Tongue (tissue), 2 donors: ENCODE results near the gene ACTG1. TPM values are rescaled to one million over a fixed set of nuclear protein-coding genes. Genes with fewer than 3 reads are reported as not detected.

Source experiments
- DNase-seq: peaks from one replicate; pipeline ENCODE4 v3.0.0-alpha.2; 2015
- total RNA-seq: library from RNA; depleted of rRNA; stranded (reverse); fragments of >200 nt; gene quantifications from one replicate; pipeline ENCODE4 v1.2.3, GENCODE V29; 2014

ACTG1 gene
- total RNA-seq, 1 donor from 2014 or later, result 1,628 TPM

- no peak for DNase-seq
These were observed 19.2 kb downstream of the ACTG1 start for GRCh38 chr17:81493198-81494038.

DNA sequence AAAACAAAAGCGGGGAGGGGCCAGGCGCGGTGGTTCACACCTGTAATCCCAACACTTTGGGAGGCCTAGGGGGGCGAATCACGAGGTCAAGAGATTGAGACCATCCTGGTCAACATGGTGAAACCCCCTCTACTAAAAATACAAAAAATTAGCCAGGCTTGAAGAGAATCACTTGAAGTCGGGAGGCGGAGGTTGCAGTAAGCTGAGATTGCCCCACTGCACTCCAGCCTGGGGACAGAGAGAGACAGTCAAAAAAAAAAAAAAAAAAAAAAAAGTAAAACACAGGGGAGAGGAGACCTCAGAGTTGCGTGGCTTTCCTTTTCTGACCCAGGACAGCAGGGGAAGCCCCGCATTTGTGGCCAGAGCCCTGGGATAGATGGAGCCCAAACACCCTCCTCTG is 19.9 kb downstream of the ACTG1 start:
- DNase-seq, result no peak

DNA sequence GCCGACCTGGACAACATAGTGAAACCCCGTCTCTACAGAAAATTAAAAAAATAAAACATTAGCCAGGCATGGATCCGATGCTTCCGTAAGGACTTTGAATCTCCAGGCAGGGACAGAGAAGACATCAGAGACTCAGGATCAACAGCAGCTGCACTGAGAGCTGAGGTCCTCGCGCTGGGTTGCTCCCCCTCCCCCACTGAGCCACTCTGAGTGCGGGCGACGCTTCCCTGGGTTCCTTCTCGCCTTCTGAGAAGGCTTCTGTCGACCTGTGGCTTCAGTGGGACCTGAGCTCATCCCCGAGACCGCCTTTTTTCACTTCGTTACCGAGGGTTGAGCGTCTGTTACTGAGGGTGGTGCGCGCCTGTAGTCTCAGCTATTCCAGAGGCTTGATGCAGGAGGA is 20.4 kb downstream of the ACTG1 start:
- no peak for DNase-seq

GRCh38 chr17:81491761-81492160 is 20.8 kb downstream of the ACTG1 start:
- peak; percentile 55 for DNase-seq

GRCh38 chr17:81491181-81491581 is 21.4 kb downstream of the ACTG1 start:
- DNase-seq, result no peak

DNA sequence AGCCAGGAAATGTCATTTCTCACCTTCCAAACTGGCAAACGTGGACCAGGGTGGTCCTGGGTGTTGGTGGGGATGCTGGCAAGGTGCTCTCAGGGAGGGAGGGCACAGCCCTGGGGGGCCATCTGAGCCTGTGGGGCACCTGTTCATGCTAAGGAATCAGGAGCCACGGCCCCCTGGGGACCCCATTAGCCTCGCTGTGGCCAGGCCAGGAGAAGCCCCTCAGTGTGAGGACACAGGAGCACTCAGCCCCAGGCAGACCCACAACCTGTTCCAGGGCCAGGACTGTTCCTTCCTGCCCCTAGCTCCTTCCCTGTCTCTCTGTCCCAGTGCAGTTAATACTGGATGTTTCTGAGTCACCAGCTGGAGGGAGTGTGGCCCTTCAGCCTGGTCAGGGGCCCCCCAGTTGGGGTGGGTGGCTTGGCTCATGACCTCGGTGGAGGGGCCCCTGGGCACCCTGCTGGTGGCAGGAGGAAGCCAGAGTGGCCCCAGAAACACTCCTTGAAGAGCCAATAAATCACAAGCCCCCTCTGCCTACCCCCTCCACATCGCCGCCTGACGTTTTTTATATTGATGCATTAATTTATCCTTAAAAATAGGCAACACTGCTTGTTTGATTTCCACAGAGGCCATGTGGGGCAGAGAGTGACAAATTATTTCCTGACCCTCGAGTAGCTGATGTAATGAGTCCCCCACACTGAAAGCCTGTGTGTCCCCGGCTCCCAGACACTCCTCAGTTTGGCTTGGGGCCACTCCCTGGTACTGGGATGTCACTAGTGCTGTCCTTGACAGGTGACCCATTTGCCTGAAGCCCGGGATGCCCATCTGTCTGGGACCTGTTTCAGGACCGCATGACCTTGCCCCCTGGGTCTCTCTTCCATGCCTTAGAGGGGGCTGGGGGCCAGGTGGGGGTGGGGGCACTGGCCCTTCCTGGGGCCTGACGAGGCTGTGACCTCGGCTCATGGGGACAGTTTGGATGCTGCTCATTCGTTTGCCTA is 22.3 kb downstream of the ACTG1 start:
- no peak for DNase-seq

GRCh38 chr17:81489012-81489997 is 23.3 kb downstream of the ACTG1 start:
- DNase-seq, result no peak

- DNase-seq, result no peak
These were observed 24.2 kb downstream of the ACTG1 start for GRCh38 chr17:81488276-81488860.

DNA sequence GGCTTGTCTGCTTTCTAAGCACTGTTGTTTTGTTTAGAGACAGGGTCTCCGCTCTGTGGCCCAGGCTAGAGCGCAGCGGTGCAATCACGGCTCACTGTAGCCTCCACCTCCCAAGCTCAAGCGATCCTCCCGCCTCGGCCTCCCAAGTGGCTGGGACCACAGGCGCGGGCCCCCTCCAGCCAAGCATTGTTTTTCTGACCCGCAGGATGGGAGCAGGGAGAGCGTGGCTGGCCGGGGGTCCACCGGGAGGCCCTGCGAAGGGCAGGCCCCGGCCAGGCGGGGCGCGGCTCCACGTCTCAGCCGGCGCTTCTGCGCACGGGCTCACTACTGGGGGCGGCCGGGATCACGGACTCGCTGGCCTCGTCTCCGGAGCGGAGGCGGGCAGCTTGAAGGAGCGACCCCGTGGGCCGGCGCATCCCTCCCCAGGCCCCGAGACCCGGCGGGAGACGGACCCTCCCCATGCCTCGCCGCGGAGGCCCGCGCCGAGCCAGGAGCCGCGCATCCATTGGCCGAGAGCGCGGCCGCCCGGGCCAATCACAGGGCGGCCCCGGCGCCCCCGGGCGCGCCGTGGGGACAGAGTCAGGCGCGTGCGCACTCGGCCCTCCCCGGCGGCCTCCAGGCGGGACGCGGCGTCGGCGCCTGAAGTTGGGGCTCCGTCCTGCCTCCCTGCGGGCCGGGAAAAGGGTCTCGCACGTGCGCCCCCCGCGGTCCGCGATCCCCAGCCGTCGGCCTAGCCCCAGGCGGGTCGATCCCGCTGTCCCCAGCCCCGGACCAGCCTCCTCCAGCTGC is 24.9 kb downstream of the ACTG1 start:
- DNase-seq, result peak; percentile 91

- DNase-seq, result no peak
These were observed 25.5 kb downstream of the ACTG1 start for GRCh38 chr17:81487089-81487486.

DNA sequence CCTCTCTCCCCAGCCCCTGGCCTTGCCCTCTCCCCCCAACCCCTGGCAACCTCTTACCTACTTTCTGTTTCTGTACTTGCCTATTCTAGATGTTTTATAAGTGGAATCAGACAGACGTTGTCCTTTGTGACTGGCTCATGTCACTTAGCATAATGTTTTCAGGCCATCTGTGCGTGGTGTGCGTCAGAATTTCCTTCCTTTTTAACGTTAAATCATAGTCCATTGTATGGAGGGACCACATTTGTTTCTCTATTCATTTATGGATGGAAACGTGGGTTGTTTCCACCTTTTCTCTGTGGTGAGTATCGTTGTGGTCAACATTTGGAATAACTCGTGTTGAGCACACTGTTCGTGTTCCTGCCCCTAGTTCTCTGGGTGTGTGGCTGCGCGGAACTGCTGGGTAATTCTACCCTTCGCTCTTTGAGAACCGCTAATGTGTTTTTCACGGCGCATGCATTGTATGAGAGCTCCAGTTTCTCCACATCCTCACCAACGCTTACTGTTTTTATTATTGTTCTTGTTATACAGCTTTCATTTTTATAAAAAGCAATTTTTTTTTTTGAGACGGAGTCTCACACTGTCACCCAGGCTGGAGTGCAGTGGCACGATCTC is 26.3 kb downstream of the ACTG1 start:
- DNase-seq, result no peak

GRCh38 chr17:81484195-81484979 is 28.2 kb downstream of the ACTG1 start:
- DNase-seq, result peak; percentile 89

DNA sequence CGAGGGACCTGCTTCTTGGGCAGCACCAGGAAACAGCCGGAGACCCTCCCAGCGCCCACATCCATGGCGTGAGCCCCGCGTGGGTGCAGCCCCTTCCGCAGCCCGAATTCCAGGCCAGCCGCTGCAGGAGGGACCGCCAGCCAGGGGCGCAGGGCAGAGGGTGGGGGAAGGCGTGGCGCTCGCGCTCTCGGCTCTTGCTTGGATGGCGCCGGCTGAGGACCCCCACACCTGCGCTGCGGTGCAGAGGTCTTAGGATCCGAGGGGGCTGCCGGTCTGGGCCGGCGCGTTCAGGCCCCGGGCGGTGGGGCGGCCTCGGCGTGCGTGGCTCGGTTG is 28.8 kb downstream of the ACTG1 start:
- no peak for DNase-seq

DNA sequence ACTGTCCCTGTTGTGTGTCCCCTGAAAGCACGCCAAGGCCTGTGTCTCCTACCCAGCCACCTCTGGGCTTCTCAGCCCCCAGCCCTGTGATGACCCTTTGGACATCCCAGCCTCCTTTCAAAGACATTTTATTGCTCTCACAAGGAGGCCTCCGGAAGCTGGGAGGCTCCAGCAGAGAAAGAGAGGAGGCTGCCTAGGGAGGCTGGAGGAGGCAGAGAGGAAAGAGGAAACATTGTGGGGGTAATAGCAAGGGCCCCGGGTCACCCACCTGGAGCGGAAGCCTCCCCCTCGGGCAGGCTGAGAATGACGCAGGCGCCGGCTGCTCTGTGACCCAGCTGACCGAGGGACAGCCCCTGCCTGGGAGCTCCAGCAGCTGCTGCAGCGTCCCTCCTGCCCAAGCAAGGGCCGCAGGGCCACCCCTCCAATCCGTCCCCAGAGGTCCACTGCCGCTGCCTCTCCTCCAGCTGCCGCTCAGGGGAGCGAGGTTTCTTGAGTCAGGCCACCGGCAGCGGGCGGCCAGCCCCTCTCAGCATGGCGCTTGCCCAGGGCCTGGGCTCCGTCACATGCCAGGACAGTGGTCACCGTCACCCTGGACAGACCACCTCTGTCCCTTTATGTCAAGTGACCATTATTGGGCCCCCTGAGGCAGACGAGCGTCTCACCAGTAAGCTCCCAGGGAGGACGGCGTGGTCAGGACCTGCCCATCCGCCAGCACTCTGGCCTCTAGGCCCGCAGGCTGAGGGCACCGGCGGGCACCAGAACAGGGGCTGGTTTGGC is 29.3 kb downstream of the ACTG1 start:
- DNase-seq, result peak; percentile 70

DNA sequence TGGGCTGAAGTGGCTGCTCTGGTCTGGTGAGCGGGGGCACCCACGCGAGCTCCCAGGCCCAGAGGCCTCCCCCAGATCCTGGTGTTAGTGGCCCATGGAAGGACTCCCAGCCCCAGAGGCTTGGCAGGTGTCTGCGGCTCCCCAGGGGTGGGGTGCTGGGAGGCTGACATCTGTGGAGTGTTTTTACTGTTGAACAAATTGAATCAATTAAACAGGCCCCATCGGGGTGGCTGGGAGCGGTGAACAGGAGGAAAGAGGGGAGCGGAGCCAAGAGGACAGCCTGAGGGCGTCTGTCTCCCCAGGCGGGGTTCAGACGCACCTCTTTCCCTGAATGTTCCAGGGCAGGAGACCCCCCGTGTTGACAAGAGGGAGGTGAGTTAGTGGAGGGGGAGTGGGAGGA is 29.9 kb downstream of the ACTG1 start:
- no peak for DNase-seq

DNA sequence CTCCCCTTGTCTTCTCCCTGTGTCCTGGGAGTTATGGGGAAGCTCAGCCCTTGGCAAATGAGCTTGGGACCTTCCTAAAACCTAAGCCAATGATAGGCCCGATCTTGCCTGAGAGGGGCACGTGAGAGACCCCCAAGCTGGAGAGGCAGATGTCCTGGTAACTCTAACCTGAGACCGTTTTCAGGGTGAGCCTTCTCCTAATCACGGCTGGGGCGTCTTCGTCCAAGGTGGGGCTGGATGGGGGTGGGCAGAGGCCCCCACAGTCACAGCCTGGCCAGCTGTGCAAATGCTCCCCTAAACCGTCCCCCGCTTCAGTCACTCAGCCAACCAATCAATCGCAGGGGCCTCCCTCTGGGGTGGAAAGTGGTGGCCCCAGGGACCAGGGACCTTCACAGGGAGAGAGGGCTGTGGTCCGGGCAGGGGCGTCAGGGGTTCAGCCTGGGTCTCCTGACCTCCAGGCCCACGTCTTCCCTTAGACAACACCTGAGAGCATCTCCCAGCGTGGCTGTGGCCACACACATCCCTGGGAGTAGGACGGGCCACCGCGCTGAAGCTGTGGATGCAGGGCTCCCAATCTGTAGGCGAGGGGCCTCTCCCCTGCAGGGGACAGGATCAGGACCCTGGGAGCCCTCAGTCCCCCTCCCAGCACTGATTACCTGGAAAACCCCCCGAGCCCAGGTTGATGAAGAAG is 30.6 kb downstream of the ACTG1 start:
- DNase-seq, result no peak

- peak; percentile 93 for DNase-seq
These were observed 31.4 kb downstream of the ACTG1 start for GRCh38 chr17:81481073-81481799.
